ENCODE measurements around the gene SLC35C1.
"Not testable (repeated sequence)": the region's sequence is repeated elsewhere in the genome, so short reads cannot be mapped to it uniquely, and the experiment has no call there.

The SLC35C1 gene

GRCh38 chr11:45811571-45812290 lies 6.8 kb downstream of the SLC35C1 start:
- no peak for DNase-seq

GRCh38 chr11:45812581-45813548 lies 7.9 kb downstream of the SLC35C1 start:
- no peak for DNase-seq

GRCh38 chr11:45815747-45816146 lies 10.8 kb downstream of the SLC35C1 start:
- no peak for DNase-seq

GRCh38 chr11:45816614-45817013 lies 11.7 kb downstream of the SLC35C1 start:
- DNase-seq, result no peak

- DNase-seq, result no peak
These were observed 12.2 kb downstream of the SLC35C1 start for GRCh38 chr11:45817191-45817590.

- DNase-seq, result no peak
These were observed 14.1 kb downstream of the SLC35C1 start for GRCh38 chr11:45818961-45819605.

GRCh38 chr11:45820211-45820857 lies 15.4 kb downstream of the SLC35C1 start:
- no peak for DNase-seq

- DNase-seq, result not testable (repeated sequence)
These were observed 21.5 kb downstream of the SLC35C1 start for GRCh38 chr11:45826492-45826891.

GRCh38 chr11:45827123-45827522 lies 22.2 kb downstream of the SLC35C1 start:
- no peak for DNase-seq

- DNase-seq, result no peak
These were observed 24.0 kb downstream of the SLC35C1 start for GRCh38 chr11:45828996-45829395.

- DNase-seq, result no peak
These were observed 25.6 kb downstream of the SLC35C1 start for GRCh38 chr11:45830596-45830995.

- no peak for DNase-seq
These were observed 28.0 kb downstream of the SLC35C1 start for GRCh38 chr11:45832811-45833441.

- peak in 1 of 5 donors; percentile 19 for DNase-seq
These were observed 28.8 kb downstream of the SLC35C1 start for GRCh38 chr11:45833761-45834160.

- peak in 1 of 5 donors; percentile 94 for DNase-seq
These were observed 29.4 kb downstream of the SLC35C1 start for GRCh38 chr11:45834298-45834756.

- no peak for DNase-seq
These were observed 34.3 kb downstream of the SLC35C1 start for GRCh38 chr11:45839204-45839603.

- not testable (repeated sequence) for DNase-seq
These were observed 35.3 kb downstream of the SLC35C1 start for GRCh38 chr11:45840251-45840650.

- DNase-seq, result peak; percentile 82 to 91 (median 86)
These were observed 38.4 kb downstream of the SLC35C1 start for GRCh38 chr11:45843158-45843924.

- no peak for DNase-seq
These were observed 40.1 kb downstream of the SLC35C1 start for GRCh38 chr11:45844822-45845578.

- DNase-seq, result no peak
These were observed 41.3 kb downstream of the SLC35C1 start for GRCh38 chr11:45846174-45846675.

Measured in T-helper 1 cell (primary cell).